KMS-11 (cell line): ENCODE data around the gene PSEN2.

Source experiments
- H2AFZ ChIP-seq: fragments of 200-600 bp; sonication (generic); 2 replicates; pipeline ENCODE4 v1.6.1; 2016; ENCODE audit warnings: antibody characterized with exemption, mixed run types, low read depth
- H3K27ac ChIP-seq: fragments of 200-600 bp; sonication (generic); 2 replicates; pipeline ENCODE4 v1.6.1; 2016; ENCODE audit warnings: mild to moderate bottlenecking, mixed run types
- H3K27me3 ChIP-seq: fragments of 200-600 bp; sonication (generic); 2 replicates; pipeline ENCODE4 v1.6.1; 2017; ENCODE audit warnings: mild to moderate bottlenecking, low read depth, mixed run types, moderate library complexity; ENCODE audit not compliant: insufficient read depth
- H3K36me3 ChIP-seq: fragments of 200-600 bp; sonication (generic); 2 replicates; pipeline ENCODE4 v1.6.1; 2017; ENCODE audit warnings: mild to moderate bottlenecking, mixed run types; ENCODE audit not compliant: insufficient read depth
- H3K4me1 ChIP-seq: fragments of 200-600 bp; sonication (generic); 2 replicates; pipeline ENCODE4 v1.6.1; 2016; ENCODE audit warnings: mild to moderate bottlenecking, low read depth, mixed run types; ENCODE audit not compliant: poor library complexity, severe bottlenecking
- H3K4me2 ChIP-seq: fragments of 200-600 bp; sonication (generic); 2 replicates; pipeline ENCODE4 v1.7.0; 2016; ENCODE audit warnings: mild to moderate bottlenecking, mixed run types
- H3K4me3 ChIP-seq: fragments of 200-600 bp; sonication (generic); IDR thresholded peaks from 2 replicates; pipeline ENCODE4 v1.6.1; 2017; ENCODE audit warnings: low read depth, low read length, mixed read lengths; ENCODE audit not compliant: insufficient read depth
- H3K79me2 ChIP-seq: fragments of 200-600 bp; sonication (generic); 2 replicates; pipeline ENCODE4 v1.6.1; 2016; ENCODE audit warnings: low read depth, mixed run types; ENCODE audit not compliant: insufficient read depth
- H3K9ac ChIP-seq: fragments of 200-600 bp; sonication (generic); 2 replicates; pipeline ENCODE4 v1.6.1; 2016; ENCODE audit warnings: mild to moderate bottlenecking, mixed run types
- H4K20me1 ChIP-seq: fragments of 200-600 bp; sonication (generic); 2 replicates; pipeline ENCODE4 v1.6.1; 2016; ENCODE audit warnings: mild to moderate bottlenecking, mixed run types; ENCODE audit not compliant: insufficient read depth
- TF ChIP-seq, protein P1 (sequence below): fragments of 200-600 bp; sonication (generic); conservative IDR thresholded peaks from 2 replicates; pipeline ENCODE4 v1.6.1; 2017; ENCODE audit warnings: low read depth, mild to moderate bottlenecking, antibody characterized with exemption, low read length, moderate library complexity, mixed read lengths

Gene PSEN2

DNA sequence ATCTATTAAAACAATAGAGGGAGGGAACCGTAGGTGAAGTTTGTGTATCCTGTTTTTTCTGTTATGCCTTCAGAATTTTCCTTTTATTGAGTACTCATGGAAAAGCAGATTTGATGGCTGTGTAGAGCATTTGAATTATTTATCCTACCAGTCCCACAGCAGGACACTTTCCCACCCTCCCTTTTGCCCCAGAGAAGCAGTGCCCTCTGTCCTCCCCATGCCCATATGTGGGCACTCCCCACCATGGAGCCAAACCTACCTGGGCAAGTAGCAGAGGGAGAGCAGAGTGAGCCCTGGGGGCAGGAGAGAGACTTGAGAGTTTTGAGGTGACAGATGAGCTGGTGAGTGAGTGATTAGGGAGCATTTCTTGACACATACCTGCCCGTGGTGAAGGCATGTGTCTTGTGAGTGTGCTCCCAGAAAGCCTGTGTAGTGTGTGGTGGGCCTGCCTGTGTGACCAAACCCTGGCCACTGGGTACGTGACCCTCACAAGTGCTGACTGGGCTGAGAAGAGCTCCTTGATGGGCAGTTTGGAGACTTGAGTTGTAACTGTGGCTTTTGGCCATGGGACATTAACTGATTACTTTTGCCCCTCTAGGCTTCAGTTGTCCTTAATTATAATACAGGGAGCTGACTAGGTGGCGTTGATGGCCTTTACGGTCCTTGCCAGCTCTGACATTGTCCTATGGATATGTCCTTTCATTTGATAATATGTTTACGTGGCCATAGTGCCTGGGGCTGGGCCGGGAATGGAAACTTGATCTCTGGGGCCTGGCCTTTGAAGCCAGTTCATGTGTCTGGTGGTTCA, 3.6 kb downstream of the PSEN2 start:
- H3K4me3 ChIP-seq: no peak overlapping the region
- H3K4me1 ChIP-seq: peaks cover 18% of the 10 kb centered on the region
- H3K27me3 ChIP-seq: no peaks in the 10 kb centered on the region
- H3K4me2 ChIP-seq: no peak overlapping the region
- H4K20me1 ChIP-seq: no peaks in the 10 kb centered on the region
- H3K36me3 ChIP-seq: no peaks in the 10 kb centered on the region
- TF ChIP-seq, protein P1, sequence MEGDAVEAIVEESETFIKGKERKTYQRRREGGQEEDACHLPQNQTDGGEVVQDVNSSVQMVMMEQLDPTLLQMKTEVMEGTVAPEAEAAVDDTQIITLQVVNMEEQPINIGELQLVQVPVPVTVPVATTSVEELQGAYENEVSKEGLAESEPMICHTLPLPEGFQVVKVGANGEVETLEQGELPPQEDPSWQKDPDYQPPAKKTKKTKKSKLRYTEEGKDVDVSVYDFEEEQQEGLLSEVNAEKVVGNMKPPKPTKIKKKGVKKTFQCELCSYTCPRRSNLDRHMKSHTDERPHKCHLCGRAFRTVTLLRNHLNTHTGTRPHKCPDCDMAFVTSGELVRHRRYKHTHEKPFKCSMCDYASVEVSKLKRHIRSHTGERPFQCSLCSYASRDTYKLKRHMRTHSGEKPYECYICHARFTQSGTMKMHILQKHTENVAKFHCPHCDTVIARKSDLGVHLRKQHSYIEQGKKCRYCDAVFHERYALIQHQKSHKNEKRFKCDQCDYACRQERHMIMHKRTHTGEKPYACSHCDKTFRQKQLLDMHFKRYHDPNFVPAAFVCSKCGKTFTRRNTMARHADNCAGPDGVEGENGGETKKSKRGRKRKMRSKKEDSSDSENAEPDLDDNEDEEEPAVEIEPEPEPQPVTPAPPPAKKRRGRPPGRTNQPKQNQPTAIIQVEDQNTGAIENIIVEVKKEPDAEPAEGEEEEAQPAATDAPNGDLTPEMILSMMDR: no peak
- no peak overlapping the region for H2AFZ ChIP-seq
- no peak overlapping the region for H3K27ac ChIP-seq
- H3K79me2 ChIP-seq: no peaks in the 10 kb centered on the region
- H3K9ac ChIP-seq: no peak overlapping the region

DNA sequence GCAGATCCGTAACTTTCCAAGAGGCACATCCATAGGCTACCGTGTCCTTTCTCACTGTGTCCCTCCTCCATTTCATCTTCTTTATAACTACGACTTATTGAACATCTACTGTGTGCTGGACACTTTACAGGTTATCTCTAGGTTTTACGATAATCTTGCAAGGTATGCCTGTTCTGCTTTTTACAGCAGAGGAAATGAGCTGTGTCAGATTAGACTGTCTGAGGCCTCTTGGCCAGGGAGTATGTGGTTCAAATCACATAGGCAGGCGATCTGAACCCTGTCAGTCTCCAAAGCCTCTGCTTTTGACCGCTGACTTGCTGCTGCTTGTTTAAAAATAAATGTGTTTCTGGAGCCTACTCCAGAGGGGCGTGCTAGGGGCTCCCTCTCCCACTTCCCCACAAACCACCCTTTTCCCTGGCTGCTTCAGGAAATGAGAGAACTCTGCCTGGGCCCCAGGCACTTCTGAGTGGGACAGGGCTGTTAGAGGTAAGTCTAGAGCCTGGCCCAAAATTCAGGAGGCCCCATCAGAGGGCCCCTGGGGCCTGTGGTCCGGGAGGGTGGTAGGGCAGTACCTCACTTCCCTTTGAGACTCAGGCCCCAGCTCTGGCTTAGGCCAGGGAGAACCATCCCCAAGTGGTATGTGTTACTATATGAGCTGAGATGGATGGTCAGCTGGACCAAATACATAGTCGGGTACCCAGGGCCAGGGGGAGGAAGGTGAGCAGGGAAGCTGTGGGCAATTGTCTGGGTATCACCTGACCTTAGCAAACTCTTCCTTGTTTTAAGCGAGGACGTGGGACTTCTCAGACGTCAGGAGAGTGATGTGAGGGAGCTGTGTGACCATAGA, 4.4 kb downstream of the PSEN2 start:
- Histone ChIP-seq H3K79me2 (no peaks in the 10 kb centered on the region), H3K27ac (no peak overlapping the region), H3K4me1 (peaks cover 14% of the 10 kb centered on the region), H3K9ac (no peak overlapping the region), H3K4me3 (no peak overlapping the region), H2AFZ (no peak overlapping the region), H4K20me1 (no peaks in the 10 kb centered on the region), H3K27me3 (no peaks in the 10 kb centered on the region), H3K36me3 (no peaks in the 10 kb centered on the region), H3K4me2 (no peak overlapping the region)
- TF ChIP-seq, protein P1: no peak

DNA sequence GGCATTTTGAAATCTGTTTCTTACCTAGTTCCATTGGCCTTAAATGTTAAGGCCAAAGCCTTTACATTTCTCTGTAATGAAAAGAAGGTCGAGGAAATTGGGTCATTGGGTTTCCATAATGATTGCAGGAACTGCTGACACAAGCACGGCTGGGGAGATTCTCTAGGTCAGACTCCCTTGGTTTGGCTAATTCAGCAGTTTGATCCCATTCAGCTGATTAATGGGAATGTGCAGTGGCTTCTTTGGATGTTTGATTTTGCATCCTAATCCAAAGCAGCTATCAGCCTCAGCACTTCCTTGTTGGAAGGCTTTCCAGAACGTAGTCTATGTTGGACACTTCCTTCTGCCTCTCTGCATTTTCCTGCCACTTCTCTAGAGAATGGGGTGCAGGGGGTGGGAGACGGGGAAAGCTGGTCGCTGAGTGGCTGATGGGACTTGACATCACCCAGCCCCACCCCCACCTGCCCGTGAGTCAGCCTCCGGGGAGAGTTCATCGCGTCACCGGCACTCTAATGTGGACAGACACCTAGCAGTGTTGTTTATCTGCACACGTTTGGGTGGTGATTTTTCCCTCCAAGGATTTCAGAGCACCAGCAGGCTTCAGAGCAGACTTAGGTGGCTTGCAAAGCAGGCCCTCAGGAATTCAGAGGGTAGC, 5.4 kb downstream of the PSEN2 start:
- Histone ChIP-seq H3K36me3 (no peaks in the 10 kb centered on the region), H3K4me1 (peaks cover 14% of the 10 kb centered on the region), H3K4me2 (no peak overlapping the region), H3K27me3 (no peaks in the 10 kb centered on the region), H3K27ac (no peak overlapping the region), H2AFZ (no peak overlapping the region), H3K79me2 (no peaks in the 10 kb centered on the region), H3K4me3 (no peak overlapping the region), H4K20me1 (no peaks in the 10 kb centered on the region), H3K9ac (no peak overlapping the region)
- TF ChIP-seq, protein P1: no peak

DNA sequence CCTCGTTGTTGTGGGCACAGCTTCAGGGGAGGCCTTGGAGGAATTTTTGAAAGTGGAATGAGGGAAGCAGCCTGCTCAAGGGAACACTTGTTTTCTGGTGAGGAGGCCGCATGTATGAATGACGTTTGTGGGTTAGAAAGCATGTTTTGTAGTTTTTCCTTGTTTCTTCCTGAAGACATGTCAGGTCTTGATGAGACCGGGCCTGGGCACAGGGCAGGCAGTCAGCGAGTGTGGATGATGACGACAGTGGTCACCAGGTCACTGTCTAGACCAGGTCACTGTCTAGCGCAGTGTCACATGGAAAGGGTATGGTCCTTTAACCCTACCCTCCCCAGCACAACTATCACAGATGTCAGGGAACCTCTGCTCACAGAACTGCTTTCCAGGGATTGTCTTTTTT, 7.3 kb downstream of the PSEN2 start:
- H3K9ac ChIP-seq: no peak overlapping the region
- no peak overlapping the region for H3K27ac ChIP-seq
- H3K27me3 ChIP-seq: no peaks in the 10 kb centered on the region
- H2AFZ ChIP-seq: no peak overlapping the region
- TF ChIP-seq, protein P1: no peak
- no peak overlapping the region for H3K4me3 ChIP-seq
- H3K4me2 ChIP-seq: no peak overlapping the region
- H3K36me3 ChIP-seq: no peaks in the 10 kb centered on the region
- H3K79me2 ChIP-seq: no peaks in the 10 kb centered on the region
- H4K20me1 ChIP-seq: no peaks in the 10 kb centered on the region
- peaks cover 24% of the 10 kb centered on the region for H3K4me1 ChIP-seq
